ENCODE measurements around the gene FHAD1.
"Not testable (repeated sequence)": the region's sequence is repeated elsewhere in the genome, so short reads cannot be mapped to it uniquely, and the experiment has no call there.

Gene FHAD1

DNA sequence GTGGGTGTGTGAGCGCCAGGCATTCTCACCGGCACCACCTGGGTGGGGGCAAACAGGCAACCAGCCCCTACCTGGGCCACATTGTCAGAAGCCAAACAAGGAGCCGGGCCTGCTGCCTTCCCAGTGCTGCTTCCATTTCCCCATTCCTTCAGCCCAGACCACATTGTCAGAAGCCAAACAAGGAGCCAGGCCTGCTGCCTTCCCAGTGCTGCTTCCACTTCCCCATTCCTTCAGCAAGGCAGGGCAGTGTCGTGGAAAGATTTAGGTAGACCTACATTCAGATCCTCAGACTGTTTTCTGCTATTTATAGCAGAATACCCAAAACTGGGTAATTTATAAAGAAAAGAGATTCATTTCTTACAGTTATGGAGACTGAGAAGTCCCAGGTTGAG lies 115.7 kb downstream of the FHAD1 start:
- DNase-seq (ENCODE audit: low read depth in 1 of 2, low spot score in 1 of 2): no peak

- DNase-seq (ENCODE audit: low read depth in 1 of 2, low spot score in 1 of 2): no peak
Observed at GRCh38 chr1:15364740-15365139, 117.7 kb downstream of the FHAD1 start.

DNA sequence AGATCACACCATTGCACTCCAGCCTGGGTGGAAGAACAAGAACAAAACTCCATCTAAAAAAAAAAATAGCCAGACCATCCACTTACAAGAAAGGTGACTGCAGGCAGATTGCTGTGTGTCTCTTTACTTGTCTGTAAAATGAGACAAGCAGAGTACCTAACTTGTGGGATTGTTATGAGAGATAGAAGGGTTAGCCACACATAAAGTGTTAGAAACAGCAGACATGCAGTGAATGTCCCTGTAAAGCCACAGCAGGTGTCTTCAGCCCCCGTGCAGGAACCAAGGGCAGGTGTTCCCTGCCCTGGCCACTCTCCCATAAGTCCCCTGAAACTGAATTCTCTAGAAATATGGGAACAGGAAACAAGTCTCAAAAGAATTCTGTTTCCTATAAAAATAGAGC lies 121.9 kb downstream of the FHAD1 start:
- no peak for DNase-seq (ENCODE audit: low read depth in 1 of 2, low spot score in 1 of 2)

DNA sequence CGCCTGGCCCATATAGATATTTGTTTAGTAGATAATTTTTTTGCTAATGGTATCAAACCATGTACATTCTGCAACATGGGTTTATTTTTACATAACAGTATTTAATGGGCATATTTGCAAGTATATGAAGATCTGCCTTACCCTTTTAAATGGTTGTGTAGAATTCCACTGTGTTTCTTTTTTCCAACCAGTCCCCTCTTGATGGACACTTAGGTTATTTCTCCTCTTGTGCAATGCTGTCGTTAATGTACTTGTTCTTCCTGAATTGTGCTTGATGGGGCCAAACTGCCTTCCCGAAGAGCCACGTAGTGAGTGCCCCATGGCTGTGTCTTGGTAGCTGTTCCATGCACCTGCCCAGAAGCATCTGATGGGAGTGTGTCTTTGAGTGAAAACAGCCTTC lies 123.2 kb downstream of the FHAD1 start:
- no peak for DNase-seq (ENCODE audit: low read depth in 1 of 2, low spot score in 1 of 2)

GRCh38 chr1:15370781-15371520 lies 123.9 kb downstream of the FHAD1 start:
- DNase-seq (ENCODE audit: low read depth in 1 of 2, low spot score in 1 of 2): no peak

GRCh38 chr1:15371610-15372545 lies 124.9 kb downstream of the FHAD1 start:
- DNase-seq (ENCODE audit: low read depth in 1 of 2, low spot score in 1 of 2): no peak

- no peak for DNase-seq (ENCODE audit: low read depth in 1 of 2, low spot score in 1 of 2)
Observed at GRCh38 chr1:15378729-15379128, 131.7 kb downstream of the FHAD1 start.

DNA sequence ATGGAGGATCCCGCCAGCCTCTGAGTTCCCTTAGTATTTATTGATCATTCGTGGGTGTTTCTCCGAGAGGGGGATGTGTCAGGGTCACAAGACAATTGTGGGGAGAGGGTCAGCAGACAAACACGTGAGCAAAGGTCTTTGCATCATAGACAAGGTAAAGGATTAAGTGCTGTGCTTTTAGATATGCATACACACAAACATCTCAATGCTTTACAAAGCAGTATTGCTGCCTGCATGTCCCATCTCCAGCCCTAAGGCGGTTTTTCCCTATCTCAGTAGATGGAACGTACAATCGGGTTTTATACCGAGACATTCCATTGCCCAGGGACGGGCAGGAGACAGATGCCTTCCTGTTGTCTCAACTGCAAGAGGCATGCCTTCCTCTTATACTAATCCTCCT lies 132.1 kb downstream of the FHAD1 start:
- not testable (repeated sequence) for DNase-seq (ENCODE audit: low read depth in 1 of 2, low spot score in 1 of 2)

- DNase-seq (ENCODE audit: low read depth in 1 of 2, low spot score in 1 of 2): no peak
Observed at GRCh38 chr1:15380601-15381508, 133.8 kb downstream of the FHAD1 start.

DNA sequence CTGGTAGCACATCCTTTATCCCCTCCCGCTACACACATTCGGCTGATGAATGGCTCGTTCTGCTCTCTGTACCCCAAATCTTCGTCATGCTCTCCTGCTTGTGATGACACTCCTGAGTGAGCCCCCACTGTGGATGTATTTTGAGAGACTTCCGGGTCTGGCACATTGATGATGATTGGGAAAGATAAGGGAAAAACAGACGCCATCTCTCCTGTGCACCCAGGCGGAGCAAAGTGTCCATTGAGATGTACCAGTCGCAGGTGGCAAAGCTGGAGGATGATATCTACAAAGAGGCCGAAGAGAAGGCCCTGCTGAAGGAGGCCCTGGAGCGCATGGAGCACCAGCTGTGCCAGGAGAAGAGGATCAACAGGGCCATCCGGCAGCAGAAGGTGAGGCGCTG lies 134.8 kb downstream of the FHAD1 start:
- DNase-seq (ENCODE audit: low read depth in 1 of 2, low spot score in 1 of 2): no peak

DNA sequence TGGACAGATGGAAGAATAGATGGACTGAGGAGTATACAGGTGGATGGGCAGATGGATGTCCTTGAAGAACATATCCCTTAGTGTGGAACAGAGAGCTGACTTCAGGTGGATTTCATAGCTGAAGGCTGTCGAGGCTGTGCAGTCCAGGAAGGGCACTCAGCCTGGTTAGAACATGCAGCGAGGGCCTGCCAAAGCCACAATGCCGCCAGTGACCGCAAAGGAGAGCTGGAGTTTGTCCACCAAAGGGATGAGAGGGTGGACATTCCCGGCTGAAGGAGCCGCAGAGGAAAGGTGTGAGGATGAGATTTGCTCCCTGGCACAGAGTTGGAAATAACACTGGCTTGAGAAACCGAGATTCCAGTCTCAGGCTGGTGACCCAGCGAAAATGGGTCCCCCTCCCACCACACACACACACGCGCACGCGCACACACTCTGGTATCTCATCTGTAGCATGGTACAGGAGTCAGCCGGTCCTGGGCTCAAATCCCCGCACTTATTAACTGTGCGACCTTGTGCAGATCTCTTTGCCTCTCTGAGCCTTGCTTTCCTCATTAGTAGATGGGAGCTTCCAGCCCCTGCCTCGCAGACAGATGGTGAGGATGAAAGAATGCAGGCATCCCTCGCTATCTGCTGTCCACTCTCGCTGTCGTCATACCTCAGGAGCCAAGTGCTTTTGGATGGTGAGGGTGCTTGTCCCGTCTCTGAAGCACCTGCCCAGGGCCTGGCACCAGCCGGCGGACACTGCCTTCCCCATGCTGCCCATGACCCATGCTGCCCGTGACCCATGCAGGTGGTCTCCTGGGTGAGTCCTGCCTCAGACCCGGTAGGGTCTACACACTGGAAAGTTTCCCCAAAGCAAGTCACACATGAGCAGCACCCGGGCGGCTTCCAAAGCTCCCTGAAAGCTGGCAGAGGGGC lies 135.8 kb downstream of the FHAD1 start:
- no peak for DNase-seq (ENCODE audit: low read depth in 1 of 2, low spot score in 1 of 2)

GRCh38 chr1:15383810-15384209 lies 136.8 kb downstream of the FHAD1 start:
- DNase-seq (ENCODE audit: low read depth in 1 of 2, low spot score in 1 of 2): no peak

DNA sequence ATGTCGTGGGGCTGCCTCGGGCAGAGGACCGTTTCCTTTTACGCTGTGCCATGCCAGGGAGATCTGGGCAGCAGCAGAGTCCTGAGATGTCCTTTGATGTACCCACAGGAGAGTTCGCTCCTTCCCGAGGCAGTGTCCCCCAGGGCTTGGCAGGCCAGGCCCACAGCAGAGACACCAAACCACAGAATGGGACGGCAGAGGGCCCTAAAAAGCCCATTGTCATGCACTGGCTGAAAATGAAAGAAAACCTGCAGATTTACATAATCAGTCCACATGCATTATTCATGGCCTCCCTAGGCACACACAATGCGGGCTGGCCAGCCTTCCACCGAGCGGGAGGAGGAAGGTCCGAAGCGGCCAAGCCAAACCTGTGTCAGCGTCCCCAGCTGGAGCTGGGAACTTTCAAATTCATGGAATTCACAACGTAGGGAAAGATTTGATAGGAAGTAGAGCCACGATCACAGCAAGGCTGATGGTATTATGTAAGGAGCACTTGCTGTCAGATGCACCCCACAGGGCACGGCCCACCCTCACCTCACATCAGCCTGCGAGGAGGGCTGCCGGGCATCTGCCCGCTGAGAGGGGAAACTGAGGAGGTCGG lies 137.4 kb downstream of the FHAD1 start:
- no peak for DNase-seq (ENCODE audit: low read depth in 1 of 2, low spot score in 1 of 2)

DNA sequence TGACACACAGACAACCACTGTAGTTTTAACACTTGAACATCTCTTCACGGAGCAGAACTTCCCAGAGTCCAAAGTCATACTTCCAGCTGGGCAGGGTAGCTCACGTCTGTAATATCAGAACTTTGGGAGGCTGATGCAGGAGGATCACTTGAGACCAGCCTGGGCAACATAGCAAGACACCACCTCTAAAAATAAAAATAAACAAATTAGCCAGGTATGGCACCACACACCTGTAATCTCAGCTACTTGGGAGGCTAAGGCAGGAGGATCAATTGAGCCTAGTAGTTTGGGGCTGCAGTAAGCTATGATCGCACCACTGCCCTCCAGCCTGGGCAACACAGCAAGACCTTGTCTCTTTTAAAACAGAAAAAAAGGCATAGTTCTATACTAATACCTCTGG lies 138.4 kb downstream of the FHAD1 start:
- DNase-seq (ENCODE audit: low read depth in 1 of 2, low spot score in 1 of 2): no peak

GRCh38 chr1:15386164-15386749 lies 139.2 kb downstream of the FHAD1 start:
- no peak for DNase-seq (ENCODE audit: low read depth in 1 of 2, low spot score in 1 of 2)

DNA sequence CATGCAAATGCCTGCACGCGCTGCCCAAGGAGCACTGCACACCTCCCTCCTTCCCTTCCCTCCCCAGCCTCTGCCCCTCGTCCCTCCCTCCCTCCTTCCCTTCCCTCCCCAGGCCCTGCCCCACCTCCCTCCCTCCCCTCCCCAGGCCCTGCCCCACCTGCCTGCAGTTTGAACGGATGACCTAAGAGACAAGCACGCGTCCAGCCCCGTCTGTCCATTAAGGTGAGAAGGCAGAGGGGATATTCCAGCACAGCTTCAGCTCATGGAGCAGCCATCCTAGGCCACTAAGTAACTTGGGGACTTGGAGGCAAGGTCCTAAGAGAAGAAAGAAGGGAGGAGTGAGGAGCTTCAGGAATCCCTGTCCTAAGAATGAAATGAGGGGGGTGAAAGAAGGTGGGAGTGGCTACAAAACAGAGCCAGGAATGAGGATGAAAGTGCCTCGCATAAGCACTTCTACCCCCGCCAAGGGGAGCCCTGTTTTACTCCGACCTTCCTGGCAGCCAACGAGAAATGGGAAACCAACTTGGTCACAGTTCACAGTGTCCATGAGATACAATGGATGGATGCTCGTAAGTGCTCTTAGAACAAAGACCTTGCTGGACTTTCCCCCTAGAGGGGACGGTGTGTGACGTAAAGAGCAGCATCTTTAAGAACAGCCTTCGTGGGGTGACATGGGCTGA lies 141.3 kb downstream of the FHAD1 start:
- no peak for DNase-seq (ENCODE audit: low read depth in 1 of 2, low spot score in 1 of 2)

- not testable (repeated sequence) for DNase-seq (ENCODE audit: low read depth in 1 of 2, low spot score in 1 of 2)
Observed at GRCh38 chr1:15389828-15390227, 142.8 kb downstream of the FHAD1 start.

GRCh38 chr1:15390667-15391066 lies 143.6 kb downstream of the FHAD1 start:
- DNase-seq (ENCODE audit: low read depth in 1 of 2, low spot score in 1 of 2): no peak

GRCh38 chr1:15391366-15391765 lies 144.3 kb downstream of the FHAD1 start:
- DNase-seq (ENCODE audit: low read depth in 1 of 2, low spot score in 1 of 2): no peak
